DND-41 (cell line): ENCODE measurements around the gene LRRC3.

Experiments used
- ATAC-seq: fragments of 200-7000 bp; cut with Tn5 transposase; 3 replicates; pipeline ENCODE4 v1.9.1; 2021; ENCODE audit warnings: low read depth; ENCODE audit not compliant: insufficient read depth
- DNase-seq: peaks from one replicate; pipeline ENCODE4 v3.0.0-alpha.2; 2020
- H2AFZ ChIP-seq: 2 replicates; pipeline ENCODE4 v1.6.0; 2012; ENCODE audit warnings: low read depth, low read length
- H3K27ac ChIP-seq: 2 replicates; pipeline ENCODE4 v1.5.1; 2012; ENCODE audit warnings: low read length, inconsistent platforms
- H3K27me3 ChIP-seq: fragments of 200-600 bp; sonication (generic); 2 replicates; pipeline ENCODE4 v1.6.0; 2012; ENCODE audit warnings: low read length, mild to moderate bottlenecking, inconsistent platforms; ENCODE audit not compliant: insufficient read depth, poor library complexity
- H3K36me3 ChIP-seq: 2 replicates; pipeline ENCODE4 v1.5.1; 2012; ENCODE audit warnings: low read length, inconsistent platforms; ENCODE audit not compliant: insufficient read depth
- H3K4me1 ChIP-seq: 2 replicates; pipeline ENCODE4 v1.5.1; 2012; ENCODE audit warnings: mild to moderate bottlenecking, low read length; ENCODE audit not compliant: insufficient read depth
- H3K4me2 ChIP-seq: 2 replicates; pipeline ENCODE4 v1.6.0; 2012; ENCODE audit warnings: mild to moderate bottlenecking, moderate library complexity, low read length, inconsistent platforms; ENCODE audit not compliant: insufficient read depth
- H3K4me3 ChIP-seq, 2 experiments: fragments of 200-600 bp in 1 of 2; shearing (Covaris generic) in 1 of 2; 2 replicates each; pipeline ENCODE4 v1.5.1; 2012 to 2016; ENCODE audit warnings: inconsistent platforms in 2 of 2, low read length in 2 of 2, mild to moderate bottlenecking in 2 of 2, low read depth in 1 of 2, moderate library complexity in 1 of 2
- H3K79me2 ChIP-seq: 2 replicates; pipeline ENCODE4 v1.6.0; 2012; ENCODE audit warnings: low read length, inconsistent platforms; ENCODE audit not compliant: insufficient read depth
- H3K9ac ChIP-seq: 2 replicates; pipeline ENCODE4 v1.6.0; 2012; ENCODE audit warnings: low read depth, mild to moderate bottlenecking, inconsistent platforms, low read length, moderate library complexity
- H3K9me3 ChIP-seq: 2 replicates; pipeline ENCODE4 v1.5.1; 2012; ENCODE audit warnings: low read length, moderate library complexity, mild to moderate bottlenecking, inconsistent platforms; ENCODE audit not compliant: insufficient read depth, severe bottlenecking
- H4K20me1 ChIP-seq: 2 replicates; pipeline ENCODE4 v1.6.0; 2012; ENCODE audit warnings: low read length; ENCODE audit not compliant: insufficient read depth
- EZH2 ChIP-seq: IDR thresholded peaks from 3 replicates; pipeline ENCODE4 v1.6.1; 2012; ENCODE audit warnings: borderline replicate concordance, low read depth, mild to moderate bottlenecking, moderate library complexity, low read length, inconsistent platforms; ENCODE audit not compliant: severe bottlenecking
- TF ChIP-seq, protein P1 (sequence below): IDR thresholded peaks from 2 replicates; pipeline ENCODE4 v1.5.1; 2012; ENCODE audit warnings: borderline replicate concordance, low read length, moderate library complexity, mild to moderate bottlenecking; ENCODE audit not compliant: poor library complexity, severe bottlenecking; ENCODE audit errors: extremely low read depth

LRRC3 gene

DNA sequence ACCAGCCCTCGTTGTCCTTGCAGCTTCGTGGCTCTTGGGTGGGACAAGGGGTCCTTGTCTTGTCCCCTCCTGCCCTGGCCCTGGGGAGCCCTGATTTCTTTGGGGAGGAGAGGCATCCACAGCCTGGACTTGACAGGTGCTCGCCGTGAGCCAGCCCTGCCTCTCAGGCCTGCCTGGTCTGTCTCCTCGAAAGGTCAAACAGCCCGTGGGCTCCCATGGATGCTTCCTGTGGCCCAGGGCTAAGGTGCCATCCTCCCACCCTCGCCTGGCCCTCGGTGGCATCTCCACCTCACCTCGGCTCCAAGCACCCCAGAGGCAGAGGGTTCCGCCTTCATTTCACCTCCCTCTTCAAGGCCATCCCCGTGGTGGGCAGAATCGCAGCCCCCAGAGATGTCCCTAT is 9.0 kb downstream of the LRRC3 start:
- no peak overlapping the region for H3K9ac ChIP-seq
- H3K4me1 ChIP-seq: no peaks in the 10 kb centered on the region
- H3K27ac ChIP-seq: no peak overlapping the region
- no peaks in the 10 kb centered on the region for H3K79me2 ChIP-seq
- H3K9me3 ChIP-seq: no peaks in the 10 kb centered on the region
- no peak overlapping the region for H3K4me2 ChIP-seq
- H3K36me3 ChIP-seq: no peaks in the 10 kb centered on the region
- ATAC-seq (no peak), DNase-seq (no peak)
- H4K20me1 ChIP-seq: peaks cover 7% of the 10 kb centered on the region; the same call in 1 of the 2 replicates
- H3K27me3 ChIP-seq: no peaks in the 10 kb centered on the region
- H2AFZ ChIP-seq: no peak overlapping the region
- TF ChIP-seq, protein P1, sequence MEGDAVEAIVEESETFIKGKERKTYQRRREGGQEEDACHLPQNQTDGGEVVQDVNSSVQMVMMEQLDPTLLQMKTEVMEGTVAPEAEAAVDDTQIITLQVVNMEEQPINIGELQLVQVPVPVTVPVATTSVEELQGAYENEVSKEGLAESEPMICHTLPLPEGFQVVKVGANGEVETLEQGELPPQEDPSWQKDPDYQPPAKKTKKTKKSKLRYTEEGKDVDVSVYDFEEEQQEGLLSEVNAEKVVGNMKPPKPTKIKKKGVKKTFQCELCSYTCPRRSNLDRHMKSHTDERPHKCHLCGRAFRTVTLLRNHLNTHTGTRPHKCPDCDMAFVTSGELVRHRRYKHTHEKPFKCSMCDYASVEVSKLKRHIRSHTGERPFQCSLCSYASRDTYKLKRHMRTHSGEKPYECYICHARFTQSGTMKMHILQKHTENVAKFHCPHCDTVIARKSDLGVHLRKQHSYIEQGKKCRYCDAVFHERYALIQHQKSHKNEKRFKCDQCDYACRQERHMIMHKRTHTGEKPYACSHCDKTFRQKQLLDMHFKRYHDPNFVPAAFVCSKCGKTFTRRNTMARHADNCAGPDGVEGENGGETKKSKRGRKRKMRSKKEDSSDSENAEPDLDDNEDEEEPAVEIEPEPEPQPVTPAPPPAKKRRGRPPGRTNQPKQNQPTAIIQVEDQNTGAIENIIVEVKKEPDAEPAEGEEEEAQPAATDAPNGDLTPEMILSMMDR: no peak
- no peak for TF ChIP-seq EZH2
- H3K4me3 ChIP-seq: no peak overlapping the region

DNA sequence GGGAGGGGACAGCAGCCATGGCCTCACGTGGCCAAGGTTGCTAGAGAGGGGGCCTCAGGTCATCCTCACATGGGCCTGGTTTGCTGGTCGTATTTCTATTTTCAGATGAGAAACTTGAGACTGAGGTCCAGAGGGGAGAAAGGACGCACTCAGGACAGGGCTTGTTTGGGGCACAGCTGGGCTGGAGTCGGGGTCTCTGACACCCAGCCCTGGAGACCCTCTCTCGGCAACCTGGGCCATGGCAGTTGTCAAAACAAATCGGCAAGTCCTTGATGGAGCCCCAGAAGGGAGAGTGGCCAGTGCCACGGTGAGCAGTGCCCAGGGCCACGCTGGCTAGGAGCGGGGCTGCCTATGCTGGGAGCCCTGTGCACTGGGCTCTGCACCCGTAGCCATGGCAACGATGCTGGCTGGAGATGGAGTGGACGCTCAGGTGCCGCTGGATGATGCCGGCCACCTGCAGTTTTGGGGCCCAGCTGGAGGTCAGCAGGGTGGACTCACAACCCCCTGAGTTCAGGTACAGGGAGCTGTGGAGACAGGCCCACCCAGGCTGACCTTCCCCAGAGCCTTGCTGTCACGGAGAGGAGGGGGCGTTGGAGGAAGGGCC is 11.1 kb downstream of the LRRC3 start:
- TF ChIP-seq, protein P1: no peak
- TF ChIP-seq EZH2: no peak
- peaks cover 3% of the 10 kb centered on the region; the same call in 1 of the 2 replicates for H4K20me1 ChIP-seq
- ATAC-seq: no peak
- no peak for DNase-seq
- H3K9ac ChIP-seq: no peak overlapping the region
- no peak overlapping the region for H3K4me3 ChIP-seq
- H3K36me3 ChIP-seq: no peaks in the 10 kb centered on the region
- no peaks in the 10 kb centered on the region for H3K79me2 ChIP-seq
- no peak overlapping the region for H3K27ac ChIP-seq
- H3K4me2 ChIP-seq: no peak overlapping the region
- H3K27me3 ChIP-seq: no peaks in the 10 kb centered on the region
- H2AFZ ChIP-seq: no peak overlapping the region
- H3K9me3 ChIP-seq: no peaks in the 10 kb centered on the region
- H3K4me1 ChIP-seq: no peaks in the 10 kb centered on the region

DNA sequence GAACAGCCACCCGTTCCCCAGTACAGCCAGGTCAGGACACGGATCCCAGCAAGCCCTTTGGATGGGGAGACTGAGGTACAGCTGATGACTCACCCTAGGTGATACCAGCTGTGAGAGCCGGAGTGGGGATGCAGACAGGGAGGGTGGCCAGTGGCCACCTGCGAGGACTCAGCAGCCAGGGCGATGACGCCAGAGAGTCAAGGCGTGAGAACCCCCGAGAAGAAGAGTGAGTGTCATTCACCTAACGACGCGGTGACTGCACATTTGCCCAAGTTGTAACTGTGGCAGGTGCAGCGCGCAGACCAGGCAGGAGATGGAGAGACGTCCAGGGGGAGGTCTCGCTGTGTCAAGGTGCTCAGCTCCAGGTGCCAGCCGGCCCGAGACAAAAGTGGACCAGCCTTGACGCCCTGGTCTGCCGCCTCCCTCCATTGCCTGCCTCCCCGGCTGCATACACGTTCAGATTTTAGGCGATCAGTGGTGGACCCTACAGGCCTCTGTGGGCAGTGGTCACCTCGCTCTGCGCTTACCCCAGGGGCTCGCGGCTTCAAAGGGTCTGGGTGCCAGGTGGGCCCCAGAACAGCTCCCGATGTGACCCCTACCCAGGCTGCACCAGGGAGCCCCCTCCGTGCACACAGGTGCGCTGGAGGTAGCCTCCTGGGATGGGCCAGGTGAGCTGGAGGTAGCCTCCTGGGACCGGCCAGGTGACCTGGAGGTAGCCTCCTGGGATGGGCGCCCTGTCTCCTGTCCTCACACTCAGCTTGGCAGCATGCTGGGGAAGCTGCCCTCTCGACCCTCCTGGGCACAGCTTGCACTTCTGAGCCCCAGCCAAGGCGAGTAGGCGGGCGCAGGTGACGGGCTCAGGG is 11.9 kb downstream of the LRRC3 start:
- Histone ChIP-seq H4K20me1 (peaks cover 3% of the 10 kb centered on the region; the same call in 1 of the 2 replicates), H3K4me1 (no peaks in the 10 kb centered on the region), H3K27ac (no peak overlapping the region), H3K36me3 (no peaks in the 10 kb centered on the region), H3K9ac (no peak overlapping the region), H3K4me2 (no peak overlapping the region), H3K27me3 (no peaks in the 10 kb centered on the region), H3K79me2 (no peaks in the 10 kb centered on the region), H3K4me3 (no peak overlapping the region), H3K9me3 (no peaks in the 10 kb centered on the region), H2AFZ (no peak overlapping the region)
- no peak for ATAC-seq
- DNase-seq: no peak
- TF ChIP-seq EZH2: no peak
- TF ChIP-seq, protein P1: no peak
